OCI-LY7 (cell line): ENCODE measurements around the gene PACS1. TPM values are rescaled to one million over a fixed set of nuclear protein-coding genes. Genes with fewer than 3 reads are reported as not detected.

Experiments used
- BruUV-seq: library from RNA; stranded (reverse); fragments of 400-500 nt; replicated peaks from 2 replicates; lab custom pipeline; 2021; lab: Mats Ljungman, UMichigan
- CTCF ChIA-PET: fragments of 300-600 bp; sonication (Branson Sonifier 250); formaldehyde crosslinking; loops from one replicate; lab custom pipeline; 2022; ENCODE audit warnings: antibody characterized with exemption; ENCODE audit not compliant: unreplicated experiment; lab: Charles Lee
- POLR2A ChIA-PET: fragments of 300-600 bp; sonication (Branson Sonifier 250); formaldehyde crosslinking; loops from one replicate; lab custom pipeline; 2022; ENCODE audit warnings: antibody characterized with exemption; lab: Charles Lee
- DNase-seq: peaks from one replicate; pipeline ENCODE4 v3.0.0-alpha.2; 2015; ENCODE audit warnings: low spot score
- H2AFZ ChIP-seq: fragments of 200-600 bp; sonication (generic), shearing (Covaris generic); 2 replicates; pipeline ENCODE4 v1.6.1; 2014; ENCODE audit warnings: mild to moderate bottlenecking, antibody characterized with exemption, low read length, moderate library complexity
- H3K27ac ChIP-seq: fragments of 200-600 bp; sonication (generic); 2 replicates; pipeline ENCODE4 v1.5.1; 2014; ENCODE audit warnings: mixed run types, low read depth, mild to moderate bottlenecking, moderate library complexity, low read length, inconsistent platforms; ENCODE audit not compliant: poor library complexity, severe bottlenecking
- H3K36me3 ChIP-seq: fragments of 200-600 bp; sonication (generic); 2 replicates; pipeline ENCODE4 v1.6.1; 2014; ENCODE audit warnings: mild to moderate bottlenecking, antibody characterized with exemption, low read length, moderate library complexity, mixed read lengths; ENCODE audit not compliant: insufficient read depth
- H3K4me1 ChIP-seq: fragments of 200-600 bp; sonication (generic); 2 replicates; pipeline ENCODE4 v1.5.1; 2014; ENCODE audit warnings: mild to moderate bottlenecking, low read length; ENCODE audit not compliant: insufficient read depth, poor library complexity, severe bottlenecking
- H3K4me2 ChIP-seq: fragments of 200-600 bp; sonication (generic); 2 replicates; pipeline ENCODE4 v1.6.1; 2014; ENCODE audit warnings: mild to moderate bottlenecking, low read length
- H3K4me3 ChIP-seq: fragments of 200-600 bp; sonication (generic); 2 replicates; pipeline ENCODE4 v1.5.1; 2014; ENCODE audit warnings: mild to moderate bottlenecking, low read depth, low read length; ENCODE audit not compliant: poor library complexity, severe bottlenecking
- H3K79me2 ChIP-seq: fragments of 200-600 bp; sonication (generic); 2 replicates; pipeline ENCODE4 v1.6.1; 2016; ENCODE audit warnings: low read depth, mild to moderate bottlenecking, low read length, moderate library complexity, mixed read lengths; ENCODE audit not compliant: insufficient read depth
- H3K9me2 ChIP-seq: fragments of 200-600 bp; sonication (generic); 2 replicates; pipeline ENCODE4 v1.6.1; 2016; ENCODE audit warnings: mild to moderate bottlenecking, low read length, mixed read lengths; ENCODE audit not compliant: insufficient read depth
- H3K9me3 ChIP-seq: fragments of 200-600 bp; sonication (generic); 2 replicates; pipeline ENCODE4 v1.6.1; 2014; ENCODE audit warnings: mild to moderate bottlenecking, mixed run types, low read length, mixed read lengths
- H4K20me1 ChIP-seq: fragments of 200-600 bp; sonication (generic); 2 replicates; pipeline ENCODE4 v1.6.1; 2014; ENCODE audit warnings: mild to moderate bottlenecking, antibody characterized with exemption, low read length, moderate library complexity, mixed read lengths; ENCODE audit not compliant: insufficient read depth
- CTCF ChIP-seq: fragments of 200-600 bp; sonication (generic); conservative IDR thresholded peaks from 2 replicates; pipeline ENCODE4 v1.5.1; 2014; ENCODE audit warnings: mild to moderate bottlenecking, antibody characterized with exemption, low read length, moderate library complexity, mixed read lengths
- EZH2phosphoT487 ChIP-seq: fragments of 200-600 bp; sonication (generic); IDR thresholded peaks from 2 replicates; pipeline ENCODE4 v1.6.1; 2018; ENCODE audit warnings: low read depth, borderline replicate concordance, mild to moderate bottlenecking, mixed run types, antibody characterized with exemption, low read length, moderate library complexity, mixed read lengths
- intact Hi-C: fragments of 100-400 bp; cut with micrococcal nuclease; formaldehyde crosslinking; loops from one replicate; pipeline ENCODE4 v1.10.0; 2022; ENCODE audit not compliant: unreplicated experiment
- total RNA-seq, 2 experiments: library from RNA; depleted of rRNA in 1 of 2; stranded (reverse); fragments of >200 nt in 1 of 2; shearing (Covaris generic) in 1 of 2; gene quantifications; 2 replicates each; pipeline ENCODE4 v1.2.3, GENCODE V29; 2014 to 2022

The PACS1 gene
- total RNA-seq, 2 experiments from 2014 or later = 23.7 to 52.5 TPM

- intact Hi-C loops = no loop called here
- DNase-seq = no peak
- Histone ChIP-seq H2AFZ (no peak overlapping the region), H3K27ac (no peak overlapping the region), H3K36me3 (no peaks in the 10 kb centered on the region), H3K9me2 (no peaks in the 10 kb centered on the region), H3K4me1 (peaks cover 48% of the 10 kb centered on the region), H4K20me1 (no peaks in the 10 kb centered on the region), H3K79me2 (peaks cover 4% of the 10 kb centered on the region; the same call in 1 of the 2 replicates), H3K4me2 (no peak overlapping the region), H3K4me3 (no peak overlapping the region), H3K9me3 (no peaks in the 10 kb centered on the region)
- POLR2A ChIA-PET = interaction anchor here (0.6 to 2.2 kb wide), 5 partner anchors 9 to 38 kb away, joined by 3 to 9 read pairs (median 4); no protein-coding TSS in a partner anchor
- CTCF ChIA-PET = interaction anchor here (0.5 to 0.6 kb wide), 2 partner anchors 231 to 931 kb away, joined by 3 to 5 read pairs; partner anchors contain the start of gene FIBP
- TF ChIP-seq CTCF (no peak), EZH2phosphoT487 (no peak)
- BruUV-seq = no TSS peak
Measured at GRCh38 chr11:66119348-66120133, 49.5 kb downstream of the PACS1 start.

- BruUV-seq = no TSS peak
Measured at GRCh38 chr11:66121466-66121865, 51.4 kb downstream of the PACS1 start.

More at GRCh38 chr11:66121466-66121865, 51.4 kb downstream of the PACS1 start:
- no peak overlapping the region for H3K27ac ChIP-seq
- no peaks in the 10 kb centered on the region for H4K20me1 ChIP-seq
- H3K4me3 ChIP-seq = no peak overlapping the region
- H3K4me1 ChIP-seq = peaks cover 48% of the 10 kb centered on the region
- ChIA-PET CTCF (no interaction called here), POLR2A (interaction anchor here (0.9 kb wide), 1 partner anchor 102 kb away, joined by 3 read pairs; no protein-coding TSS in a partner anchor)
- no peaks in the 10 kb centered on the region for H3K36me3 ChIP-seq
- H3K9me3 ChIP-seq = no peaks in the 10 kb centered on the region
- H3K79me2 ChIP-seq = peaks cover 4% of the 10 kb centered on the region; the same call in 1 of the 2 replicates
- TF ChIP-seq EZH2phosphoT487 = no peak
- TF ChIP-seq CTCF = no peak
- H3K4me2 ChIP-seq = no peak overlapping the region
- no peak for DNase-seq
- H3K9me2 ChIP-seq = no peaks in the 10 kb centered on the region
- intact Hi-C loops = no loop called here
- H2AFZ ChIP-seq = no peak overlapping the region
